ENCODE measurements around the gene WWP2. TPM values are rescaled to one million over a fixed set of nuclear protein-coding genes. Genes with fewer than 3 reads are reported as not detected.

The WWP2 gene
- total RNA-seq: 45.2 TPM

DNA sequence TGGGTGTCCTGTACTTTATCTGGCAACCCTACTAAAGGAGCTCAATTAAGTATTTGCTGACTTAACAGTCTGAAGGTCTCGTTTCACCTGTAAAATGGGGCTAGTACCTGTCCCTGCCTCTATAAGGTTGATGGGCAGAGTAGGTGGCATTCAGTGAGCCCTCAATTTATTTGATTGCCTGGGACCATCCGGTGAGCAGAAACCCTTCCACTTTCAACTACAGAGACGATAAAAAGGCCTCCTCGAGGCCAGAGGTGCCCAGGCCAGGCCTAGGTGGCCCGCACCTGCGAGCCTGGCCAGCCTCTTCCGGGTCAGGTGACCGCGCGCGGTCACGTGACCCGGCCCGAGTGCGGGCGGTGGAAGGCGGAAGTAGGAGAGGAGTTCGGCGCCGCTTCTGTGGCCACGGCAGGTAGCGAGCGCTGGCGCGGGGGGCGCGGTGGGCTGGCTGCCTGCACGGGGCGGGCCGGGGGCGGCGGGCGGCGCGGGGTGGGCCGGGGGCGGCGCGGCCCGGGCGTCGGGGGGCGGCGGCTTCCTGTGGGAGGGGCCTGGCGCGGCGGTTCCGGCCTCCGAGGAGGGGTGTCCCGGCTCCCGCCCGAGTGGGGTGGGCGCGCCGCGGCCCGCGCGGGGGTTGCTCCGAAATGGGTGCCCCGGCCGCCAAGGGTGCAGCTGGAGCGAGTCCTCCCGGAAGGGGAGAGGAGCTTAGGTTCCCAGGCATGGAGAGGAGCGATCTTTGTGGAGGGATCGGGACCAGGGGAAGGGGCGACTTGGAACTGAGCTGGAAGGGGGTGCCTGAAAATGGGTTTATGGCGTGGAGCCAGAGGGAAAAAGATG, at the start of gene WWP2:
Gene WWP2 (plus strand): TSS at position 350 of the 831 bp plus-strand sequence. CDS start 24,679 bp downstream, outside the sequence.

DNA sequence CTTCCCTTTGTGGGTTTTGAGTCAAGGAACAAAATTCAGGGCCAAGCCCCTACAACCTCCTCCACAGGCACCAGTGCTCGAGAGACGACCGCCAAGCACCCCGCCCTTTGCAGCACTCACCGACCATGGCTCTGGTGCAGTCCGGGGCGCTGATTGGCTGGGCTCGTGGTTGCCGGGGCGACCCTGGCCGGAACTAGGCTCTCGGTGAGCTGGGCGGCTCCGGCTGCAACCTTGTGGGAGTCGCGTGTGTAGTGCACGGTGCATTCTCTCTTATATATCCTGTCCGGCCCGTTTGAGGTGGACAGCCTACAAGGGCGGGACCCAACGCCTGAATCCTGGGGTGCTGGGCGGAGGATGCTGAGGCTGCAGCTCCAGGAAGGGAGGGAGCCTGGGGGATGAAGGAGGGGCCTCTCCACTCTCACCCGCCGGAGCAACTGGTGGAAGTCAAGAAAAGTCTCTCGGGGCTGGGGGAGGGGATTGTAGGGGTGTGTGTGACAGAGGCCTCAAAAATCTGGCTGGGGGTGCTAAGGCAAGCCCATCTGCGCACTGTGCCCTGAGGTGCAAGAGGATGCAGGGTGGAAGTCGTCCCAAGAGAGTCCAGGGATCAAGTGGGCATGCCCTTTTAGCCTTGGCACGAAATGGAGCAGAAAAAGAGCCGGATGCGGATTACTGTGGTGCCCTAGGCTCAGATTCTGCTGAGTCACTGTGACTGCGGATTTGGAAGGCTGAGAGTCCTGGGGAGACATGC, 35.6 kb upstream of the WWP2 start, which contains the start of gene NQO1:
Gene NQO1 (minus strand): TSS at position 248 of the 748 bp plus-strand sequence. CDS start 121 bp downstream, at position 127.

DNA sequence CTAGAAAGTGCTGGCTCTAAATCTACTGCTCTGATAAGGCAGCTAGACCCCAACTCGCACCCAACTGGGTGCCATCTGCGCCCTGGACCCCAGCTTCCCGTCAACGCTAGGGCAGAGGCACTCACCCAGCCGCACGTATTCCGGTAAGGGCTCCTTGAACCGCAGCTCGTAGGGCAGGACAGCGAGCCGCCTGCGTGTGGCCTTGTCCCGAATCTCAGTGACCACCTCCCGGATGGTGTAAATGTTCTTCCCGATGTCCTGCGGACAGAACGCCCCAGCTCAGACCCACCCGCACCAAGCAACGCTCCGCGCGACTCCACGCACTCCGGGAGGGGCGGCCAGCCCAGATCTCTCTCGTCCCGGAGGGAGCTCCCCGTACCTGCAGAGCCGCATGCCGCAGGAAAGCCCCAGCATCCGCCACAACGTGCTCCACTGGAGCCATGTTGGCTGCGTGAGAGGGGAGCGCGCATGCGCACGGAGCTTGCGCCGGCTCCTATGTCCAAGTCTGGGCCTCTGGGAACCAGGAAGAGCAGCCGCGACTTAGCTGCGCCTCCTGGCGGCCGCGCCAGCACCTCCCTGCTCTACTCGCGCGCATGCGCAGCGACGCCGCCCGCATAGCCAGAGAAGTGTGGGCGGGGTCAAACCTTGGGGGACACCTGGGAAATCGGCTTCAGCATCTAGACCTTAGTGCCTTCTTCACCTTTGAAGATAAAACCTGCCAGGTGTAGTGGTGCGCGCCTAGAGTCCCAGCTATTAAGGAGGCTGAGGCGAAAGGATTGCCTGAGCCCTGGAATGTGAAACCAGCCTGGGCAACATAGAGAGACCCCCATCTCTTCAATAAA, 7.4 kb upstream of the WWP2 start, which contains the start of gene NOB1:
Gene NOB1 (minus strand): TSS at position 458 of the 842 bp plus-strand sequence. CDS start 16 bp downstream, at position 442.

DNA sequence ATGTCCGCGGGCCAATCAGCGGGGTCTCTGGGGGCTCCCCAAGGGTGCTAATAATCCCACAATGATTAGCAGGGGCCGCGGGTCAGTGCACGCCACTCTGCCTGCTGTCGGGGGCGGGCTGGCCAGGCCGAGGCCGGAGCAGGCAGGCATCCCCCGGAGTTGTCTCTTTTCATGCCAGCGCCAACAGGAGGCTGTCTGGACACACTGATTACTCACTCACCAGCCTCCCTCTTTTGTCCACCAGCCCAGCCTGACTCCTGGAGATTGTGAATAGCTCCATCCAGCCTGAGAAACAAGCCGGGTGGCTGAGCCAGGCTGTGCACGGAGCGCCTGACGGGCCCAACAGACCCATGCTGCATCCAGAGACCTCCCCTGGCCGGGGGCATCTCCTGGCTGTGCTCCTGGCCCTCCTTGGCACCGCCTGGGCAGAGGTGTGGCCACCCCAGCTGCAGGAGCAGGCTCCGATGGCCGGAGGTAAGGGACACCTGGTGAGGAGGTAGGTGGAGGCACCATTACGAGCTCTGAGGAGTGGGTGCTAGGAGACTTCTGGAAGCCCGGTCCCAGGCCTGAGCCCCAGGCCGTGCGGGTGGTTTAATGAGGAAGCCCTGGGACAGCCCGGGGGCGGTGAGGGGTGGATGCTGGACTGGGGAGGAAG, 189.0 kb downstream of the WWP2 start, which contains the start of gene CLEC18A:
Gene CLEC18A (plus strand): TSS at position 318 of the 655 bp plus-strand sequence. CDS start 33 bp downstream, at position 351.

Small RNA genes within 50 kb of the gene (small RNA-seq; reads per million reads assigned to genes)
- not detected for gene AC026468.1 (ENCODE audit: low replicate concordance)
- 60.7 reads per million, percentile 97 among the genes with 10 or more reads in this experiment for gene MIR140 (ENCODE audit: low replicate concordance)
- not detected for gene RF00091 (ENCODE audit: low replicate concordance)

Other genes with a start within 250 kb of the WWP2 start
- gene NFAT5, start 196.4 kb upstream of the WWP2 start, total RNA-seq: 85.5 TPM
- 16.5 TPM for gene NQO1, start 35.8 kb upstream of the WWP2 start, total RNA-seq
- gene NOB1, start 7.4 kb upstream of the WWP2 start, total RNA-seq: 27.3 TPM
- gene CLEC18A, start 189.0 kb downstream of the WWP2 start, total RNA-seq: 56.1 TPM

All from metanephros (tissue), 2 donors.